Ammon's horn (tissue), 1 donor: ENCODE results near the gene CENPVL2.
"Not testable (repeated sequence)": the region's sequence is repeated elsewhere in the genome, so short reads cannot be mapped to it uniquely, and the experiment has no call there.

Experiments used
- DNase-seq: peaks from one replicate; pipeline ENCODE4 v3.0.0-alpha.2; 2016; ENCODE audit warnings: low spot score

Gene CENPVL2

DNA sequence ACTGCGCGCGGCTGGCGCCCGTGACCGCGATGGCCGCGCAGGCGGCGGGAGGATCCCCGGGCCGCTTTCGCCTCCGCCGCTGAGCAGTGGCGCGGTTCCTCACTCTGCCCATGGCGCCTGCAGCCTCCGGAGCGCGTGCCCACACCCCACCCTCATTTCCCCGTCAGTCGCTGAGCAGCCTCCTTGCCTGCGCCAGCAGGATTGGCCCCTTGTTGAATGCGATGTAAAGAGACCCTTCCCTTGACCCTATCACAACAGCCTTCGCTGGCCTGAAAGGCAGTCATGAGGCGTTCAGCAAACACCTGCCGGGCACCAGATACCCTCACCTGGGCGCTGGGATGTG is at the start of gene CENPVL2:
Gene CENPVL2, minus strand, starts transcription at position 112 of the 343 bp plus-strand sequence. Its CDS starts 0 bp downstream, at position 112.
- DNase-seq, result not testable (repeated sequence)

DNA sequence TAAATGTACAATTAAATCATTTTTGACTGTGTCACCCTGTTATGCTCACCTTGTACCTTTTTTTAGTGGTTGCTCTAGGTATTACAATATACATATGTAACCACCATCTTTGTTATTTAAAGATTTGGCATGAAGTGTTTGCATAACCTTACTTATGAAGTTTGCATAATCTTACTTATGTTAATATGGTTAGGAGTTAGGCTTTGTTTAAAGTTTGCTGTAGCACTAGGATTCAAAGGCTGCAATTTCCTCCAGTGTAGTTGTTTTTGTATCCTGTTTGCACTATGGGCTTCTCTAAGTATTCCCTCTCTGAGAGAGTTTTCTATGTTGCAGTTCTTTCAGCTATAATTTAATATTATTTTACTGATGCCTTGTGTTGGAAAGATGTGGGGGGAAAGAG is 45.6 kb upstream of the CENPVL2 start:
- DNase-seq, result no peak

DNA sequence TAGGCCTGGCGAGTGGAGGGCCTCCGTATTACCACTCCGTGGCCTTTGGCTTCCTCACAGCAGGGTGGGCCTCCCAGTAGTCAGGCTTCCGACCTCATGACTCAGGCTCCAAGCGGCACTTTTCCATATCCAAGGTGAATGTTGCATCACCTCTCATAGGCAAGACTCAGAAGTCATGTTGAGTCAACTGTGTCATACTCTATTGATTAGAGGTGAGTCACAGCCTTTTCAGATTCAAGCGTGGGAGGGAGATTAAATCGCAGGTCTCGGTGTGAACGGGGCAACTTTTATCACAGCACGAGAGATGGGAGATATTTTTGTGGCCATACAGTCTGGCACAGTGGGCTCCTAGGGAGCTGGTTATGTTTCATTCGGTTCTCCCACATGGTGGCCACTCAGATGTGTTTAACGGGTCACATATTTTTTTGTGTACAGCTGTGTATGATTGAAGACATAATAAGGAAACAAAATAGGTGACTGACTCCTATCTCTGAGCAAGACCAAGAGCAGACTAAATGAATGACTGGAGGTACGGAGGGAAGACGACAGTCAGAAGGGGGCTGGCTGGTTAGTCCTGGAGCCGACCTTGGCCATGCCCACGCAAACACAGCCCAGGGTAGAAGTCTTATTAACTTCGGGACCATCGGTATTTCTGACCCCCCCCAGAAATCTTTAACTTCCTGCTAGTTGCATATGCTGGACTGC is 30.5 kb upstream of the CENPVL2 start:
- DNase-seq, result not testable (repeated sequence)

DNA sequence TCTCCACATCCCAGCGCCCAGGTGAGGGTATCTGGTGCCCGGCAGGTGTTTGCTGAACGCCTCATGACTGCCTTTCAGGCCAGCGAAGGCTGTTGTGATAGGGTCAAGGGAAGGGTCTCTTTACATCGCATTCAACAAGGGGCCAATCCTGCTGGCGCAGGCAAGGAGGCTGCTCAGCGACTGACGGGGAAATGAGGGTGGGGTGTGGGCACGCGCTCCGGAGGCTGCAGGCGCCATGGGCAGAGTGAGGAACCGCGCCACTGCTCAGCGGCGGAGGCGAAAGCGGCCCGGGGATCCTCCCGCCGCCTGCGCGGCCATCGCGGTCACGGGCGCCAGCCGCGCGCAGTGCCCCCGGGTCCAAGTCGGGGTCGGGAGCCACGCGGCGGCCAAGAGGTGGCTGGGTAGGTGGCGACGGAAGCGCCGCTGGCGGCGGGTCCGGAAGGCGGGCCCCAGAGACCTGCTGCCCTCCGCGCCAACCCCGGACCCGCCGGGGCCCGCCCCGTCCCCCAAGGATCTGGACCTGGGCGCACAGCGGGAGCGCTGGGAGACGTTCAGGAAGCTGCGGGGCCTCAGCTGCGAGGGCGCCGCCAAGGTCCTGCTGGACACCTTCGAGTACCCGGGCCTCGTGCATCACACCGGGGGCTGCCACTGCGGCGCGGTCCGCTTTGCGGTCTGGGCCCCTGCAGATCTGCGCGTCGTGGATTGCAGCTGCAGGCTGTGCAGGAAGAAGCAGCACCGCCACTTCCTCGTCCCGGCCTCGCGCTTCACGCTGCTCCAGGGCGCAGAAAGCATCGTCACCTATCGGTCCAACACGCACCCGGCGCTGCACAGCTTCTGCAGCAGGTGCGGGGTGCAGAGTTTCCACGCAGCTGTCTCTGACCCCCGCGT is 27.9 kb upstream of the CENPVL2 start, which contains the start of gene CENPVL1:
Gene CENPVL1, plus strand, starts transcription at position 236 of the 888 bp plus-strand sequence. Its CDS starts 0 bp downstream, at position 236.
- DNase-seq, result not testable (repeated sequence)

DNA sequence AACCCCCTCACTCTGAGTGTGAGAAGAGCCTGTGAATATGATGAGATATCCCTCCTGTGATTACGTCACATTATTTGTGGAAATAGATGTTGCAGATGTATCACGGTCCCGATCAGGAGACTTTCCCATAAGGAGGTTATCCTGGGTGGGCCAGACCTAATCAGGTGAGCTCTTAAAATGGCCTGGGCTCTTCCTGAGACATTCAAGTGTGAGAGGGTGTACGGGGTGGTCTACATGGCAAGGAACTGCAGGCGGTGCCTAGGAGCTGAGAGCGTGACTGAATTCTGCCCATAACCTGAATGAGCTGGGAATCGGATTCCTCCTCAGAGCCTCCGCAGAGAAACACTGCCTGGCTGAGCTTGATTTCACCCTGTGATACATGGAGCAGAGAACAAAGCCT is 14.8 kb upstream of the CENPVL2 start:
- DNase-seq, result no peak

DNA sequence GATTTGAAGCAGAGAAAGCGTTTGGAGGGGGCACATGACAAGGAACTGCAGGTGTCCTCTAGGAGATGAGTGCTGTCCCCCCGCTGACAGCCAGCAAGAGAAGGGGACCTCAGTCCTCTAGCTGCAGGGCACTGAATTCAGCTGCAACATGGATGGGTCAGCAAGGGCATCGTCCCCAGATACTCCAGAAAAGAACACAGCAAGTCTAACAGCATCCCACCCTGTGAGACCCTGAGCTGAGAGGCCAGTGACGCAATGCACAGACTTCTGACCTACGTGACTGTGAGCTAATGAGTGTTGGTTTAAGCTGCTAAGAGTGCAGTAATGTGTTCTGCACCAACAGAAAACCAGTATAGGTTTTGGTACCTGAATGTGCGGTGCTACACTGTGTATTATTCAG is 11.6 kb upstream of the CENPVL2 start:
- no peak for DNase-seq

DNA sequence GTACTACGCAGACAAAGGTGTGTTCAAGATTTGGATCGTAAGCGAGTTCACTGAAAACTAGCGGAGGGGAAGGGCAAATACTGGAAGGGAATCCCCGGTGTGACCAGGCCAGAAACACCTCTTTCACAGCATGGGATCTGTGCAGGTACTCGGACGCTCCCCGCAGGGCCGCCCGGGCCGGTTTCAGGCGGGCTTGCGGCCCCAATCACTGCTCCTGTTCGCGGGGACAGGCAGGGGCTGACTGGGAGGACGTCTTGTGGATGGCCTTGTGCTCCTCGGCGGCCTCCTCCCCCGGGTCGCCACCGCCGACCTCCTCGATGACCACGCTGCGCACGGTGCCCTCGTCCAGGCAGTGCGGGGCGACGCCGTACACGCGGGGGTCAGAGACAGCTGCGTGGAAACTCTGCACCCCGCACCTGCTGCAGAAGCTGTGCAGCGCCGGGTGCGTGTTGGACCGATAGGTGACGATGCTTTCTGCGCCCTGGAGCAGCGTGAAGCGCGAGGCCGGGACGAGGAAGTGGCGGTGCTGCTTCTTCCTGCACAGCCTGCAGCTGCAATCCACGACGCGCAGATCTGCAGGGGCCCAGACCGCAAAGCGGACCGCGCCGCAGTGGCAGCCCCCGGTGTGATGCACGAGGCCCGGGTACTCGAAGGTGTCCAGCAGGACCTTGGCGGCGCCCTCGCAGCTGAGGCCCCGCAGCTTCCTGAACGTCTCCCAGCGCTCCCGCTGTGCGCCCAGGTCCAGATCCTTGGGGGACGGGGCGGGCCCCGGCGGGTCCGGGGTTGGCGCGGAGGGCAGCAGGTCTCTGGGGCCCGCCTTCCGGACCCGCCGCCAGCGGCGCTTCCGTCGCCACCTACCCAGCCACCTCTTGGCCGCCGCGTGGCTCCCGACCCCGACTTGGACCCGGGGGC is 567 bp downstream of the CENPVL2 start:
- not testable (repeated sequence) for DNase-seq

DNA sequence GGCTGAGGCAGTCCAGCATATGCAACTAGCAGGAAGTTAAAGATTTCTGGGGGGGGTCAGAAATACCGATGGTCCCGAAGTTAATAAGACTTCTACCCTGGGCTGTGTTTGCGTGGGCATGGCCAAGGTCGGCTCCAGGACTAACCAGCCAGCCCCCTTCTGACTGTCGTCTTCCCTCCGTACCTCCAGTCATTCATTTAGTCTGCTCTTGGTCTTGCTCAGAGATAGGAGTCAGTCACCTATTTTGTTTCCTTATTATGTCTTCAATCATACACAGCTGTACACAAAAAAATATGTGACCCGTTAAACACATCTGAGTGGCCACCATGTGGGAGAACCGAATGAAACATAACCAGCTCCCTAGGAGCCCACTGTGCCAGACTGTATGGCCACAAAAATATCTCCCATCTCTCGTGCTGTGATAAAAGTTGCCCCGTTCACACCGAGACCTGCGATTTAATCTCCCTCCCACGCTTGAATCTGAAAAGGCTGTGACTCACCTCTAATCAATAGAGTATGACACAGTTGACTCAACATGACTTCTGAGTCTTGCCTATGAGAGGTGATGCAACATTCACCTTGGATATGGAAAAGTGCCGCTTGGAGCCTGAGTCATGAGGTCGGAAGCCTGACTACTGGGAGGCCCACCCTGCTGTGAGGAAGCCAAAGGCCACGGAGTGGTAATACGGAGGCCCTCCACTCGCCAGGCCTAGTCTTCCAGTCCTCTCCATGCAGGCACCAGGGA is 2.8 kb downstream of the CENPVL2 start:
- DNase-seq, result not testable (repeated sequence)

DNA sequence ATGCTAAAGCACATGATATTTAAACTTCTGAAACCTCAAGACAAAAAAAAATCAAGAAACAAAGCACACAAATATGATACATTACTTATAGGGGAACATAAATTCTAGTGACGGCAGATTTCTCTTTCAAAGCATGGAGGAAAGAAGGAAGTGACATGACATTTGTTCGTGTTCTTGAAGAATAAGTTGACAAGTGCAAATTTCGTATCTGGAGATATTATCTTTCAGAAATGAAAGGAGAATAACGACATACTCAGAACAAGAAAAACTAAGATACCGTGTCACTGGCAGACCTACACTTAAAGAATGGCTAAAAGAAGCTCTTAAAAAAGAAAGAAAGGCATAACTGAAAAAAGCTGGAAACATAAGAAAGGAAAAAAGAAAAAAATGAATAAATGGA is 16.6 kb downstream of the CENPVL2 start:
- DNase-seq, result no peak

DNA sequence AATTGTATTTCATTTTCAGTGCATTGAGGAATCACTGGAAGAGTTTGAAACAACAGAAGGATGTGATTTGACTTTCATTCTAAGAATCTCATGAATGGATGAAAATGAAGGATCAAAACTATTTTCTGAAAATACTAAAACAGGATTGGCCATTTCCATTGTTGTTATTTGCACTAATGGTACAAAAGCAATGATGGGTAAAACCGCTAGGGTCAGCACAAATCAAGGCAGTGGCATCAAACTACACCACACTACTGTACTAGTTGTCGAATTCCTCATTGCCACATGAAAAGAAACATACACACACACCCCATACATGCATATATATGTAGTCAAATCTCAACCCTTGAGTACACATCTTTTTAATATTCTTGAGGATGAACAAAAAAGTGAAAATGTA is 39.3 kb downstream of the CENPVL2 start:
- DNase-seq, result no peak

DNA sequence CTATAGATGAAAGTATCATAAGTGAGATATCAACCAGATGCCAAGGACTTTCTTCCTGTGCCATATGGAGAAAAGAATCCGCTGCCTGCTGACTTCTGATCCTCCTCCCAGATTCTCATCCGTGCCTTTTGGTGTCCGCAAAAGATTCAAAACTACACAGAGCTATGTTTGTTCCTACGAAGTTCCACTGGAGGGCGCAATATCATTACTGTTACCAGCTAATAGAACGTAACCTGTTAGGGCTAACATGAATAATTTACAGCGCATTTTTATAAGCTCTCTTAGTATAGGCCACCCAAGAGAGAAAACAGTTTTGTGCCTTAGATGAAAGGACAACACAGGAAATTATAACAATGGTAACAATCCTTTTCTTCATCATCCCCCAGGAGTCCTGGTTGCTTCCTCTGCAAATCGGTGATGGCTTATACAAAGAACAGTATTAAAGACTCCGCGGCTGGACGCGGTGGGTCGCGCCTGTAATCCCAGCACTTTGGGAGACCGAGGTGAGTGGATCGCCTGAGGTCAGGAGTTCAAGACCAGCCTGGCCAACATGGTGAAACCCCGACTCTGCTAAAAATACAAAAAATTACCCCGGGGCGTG is 41.1 kb downstream of the CENPVL2 start:
- DNase-seq, result peak; percentile 58

DNA sequence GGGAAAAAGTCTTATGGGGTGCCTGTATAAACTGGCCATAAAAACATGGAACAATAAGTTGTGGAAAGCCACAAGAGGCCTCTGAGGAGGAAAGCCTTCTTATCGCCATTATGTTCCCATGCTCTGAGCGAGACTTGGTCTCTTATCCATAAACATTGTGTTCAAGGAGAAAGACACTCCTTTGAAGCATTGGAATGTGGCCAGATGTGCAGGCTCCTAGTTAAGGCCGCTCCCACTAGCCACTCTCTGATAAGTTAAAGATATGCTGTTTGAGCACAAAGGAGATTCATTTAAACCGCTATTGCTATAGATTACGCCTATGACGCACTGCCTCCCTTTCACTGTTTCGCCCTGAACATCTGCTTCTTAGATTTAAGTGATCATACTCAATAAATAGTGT is 46.1 kb downstream of the CENPVL2 start:
- DNase-seq, result not testable (repeated sequence)
